HL-60 (cell line): ENCODE measurements around the gene ETAA1.

Experiments used
- DNase-seq, 2 experiments: peaks; one replicate each; pipeline ENCODE4 v3.0.0-alpha.2; 2010 to 2020; ENCODE audit warnings: low read depth in 1 of 2, low spot score in 1 of 2
- H3K27ac ChIP-seq: fragments of 250-450 bp; sonication (Bioruptor Pico); replicated peaks from 2 replicates; pipeline ENCODE4 v1.5.1; 2020; ENCODE audit warnings: mild to moderate bottlenecking, moderate library complexity
- H3K27me3 ChIP-seq: fragments of 250-450 bp; sonication (Bioruptor Pico); 2 replicates; pipeline ENCODE4 v1.5.1; 2021; ENCODE audit warnings: mild to moderate bottlenecking, moderate library complexity; ENCODE audit not compliant: insufficient read depth, poor library complexity, severe bottlenecking
- H3K4me3 ChIP-seq: replicated peaks from 2 replicates; pipeline ENCODE4 v1.5.1; 2011; ENCODE audit warnings: mild to moderate bottlenecking, control low read depth, low read length; ENCODE audit not compliant: insufficient read depth
- GABPA ChIP-seq: IDR thresholded peaks from 2 replicates; pipeline ENCODE4 v1.6.1; 2012; ENCODE audit warnings: low read depth
- POLR2AphosphoS5 ChIP-seq: IDR thresholded peaks from 2 replicates; pipeline ENCODE4 v1.6.1; 2012; ENCODE audit warnings: low read depth
- REST ChIP-seq: IDR thresholded peaks from 2 replicates; pipeline ENCODE4 v1.6.1; 2012; ENCODE audit warnings: low read depth; ENCODE audit not compliant: insufficient replicate concordance
- SPI1 ChIP-seq: IDR thresholded peaks from 2 replicates; pipeline ENCODE4 v1.6.1; 2012; ENCODE audit warnings: low read depth, mild to moderate bottlenecking, borderline replicate concordance
- TF ChIP-seq, protein P1 (sequence below): IDR thresholded peaks from one replicate; pipeline ENCODE4 v1.5.1; 2011; ENCODE audit warnings: low read length, control low read depth, inconsistent platforms; ENCODE audit not compliant: insufficient read depth

ETAA1 gene

DNA sequence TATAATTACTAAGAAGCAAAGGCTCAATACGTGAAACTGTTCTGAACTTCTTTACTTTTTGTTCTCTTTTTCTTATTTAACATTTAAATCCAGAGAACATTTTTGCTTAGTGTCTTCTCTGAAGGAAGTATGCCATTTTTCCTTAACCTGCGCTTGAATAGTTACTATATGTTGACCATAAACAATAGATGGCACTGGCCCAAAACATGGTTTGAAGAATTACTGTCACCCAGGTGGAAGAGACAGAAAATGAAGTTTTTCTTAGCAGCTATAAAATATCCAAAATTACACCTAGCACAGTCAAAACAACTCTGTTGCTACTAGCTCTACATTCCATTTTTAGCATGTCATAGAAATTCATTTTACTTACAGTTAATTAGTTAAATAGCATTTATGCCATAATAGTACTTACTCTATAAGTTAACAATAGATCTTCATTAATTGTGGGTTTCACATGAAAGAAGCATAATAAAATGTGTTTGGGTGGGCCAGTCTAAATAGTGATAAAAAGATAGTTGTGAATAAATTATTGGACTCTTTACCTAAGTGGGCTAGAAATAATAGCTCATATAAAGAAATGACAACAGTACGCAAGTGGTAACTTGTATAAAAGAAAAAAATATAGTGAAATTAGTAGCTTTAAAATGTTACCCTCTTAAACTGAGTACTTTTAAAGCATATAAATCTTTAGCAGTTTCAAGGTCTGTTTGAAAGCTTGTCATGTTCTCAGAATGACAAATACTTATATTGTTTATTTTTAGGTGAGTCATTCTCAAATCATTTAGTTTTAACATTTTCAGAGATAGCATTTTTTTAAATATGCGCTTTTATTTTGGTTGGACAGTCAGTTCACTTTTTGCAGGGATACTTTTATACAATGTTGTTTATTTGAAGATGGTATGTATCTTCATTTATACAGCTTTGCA, 3.7 kb downstream of the ETAA1 start:
- TF ChIP-seq REST (no peak), SPI1 (no peak), POLR2AphosphoS5 (no peak), GABPA (no peak)
- TF ChIP-seq, protein P1, sequence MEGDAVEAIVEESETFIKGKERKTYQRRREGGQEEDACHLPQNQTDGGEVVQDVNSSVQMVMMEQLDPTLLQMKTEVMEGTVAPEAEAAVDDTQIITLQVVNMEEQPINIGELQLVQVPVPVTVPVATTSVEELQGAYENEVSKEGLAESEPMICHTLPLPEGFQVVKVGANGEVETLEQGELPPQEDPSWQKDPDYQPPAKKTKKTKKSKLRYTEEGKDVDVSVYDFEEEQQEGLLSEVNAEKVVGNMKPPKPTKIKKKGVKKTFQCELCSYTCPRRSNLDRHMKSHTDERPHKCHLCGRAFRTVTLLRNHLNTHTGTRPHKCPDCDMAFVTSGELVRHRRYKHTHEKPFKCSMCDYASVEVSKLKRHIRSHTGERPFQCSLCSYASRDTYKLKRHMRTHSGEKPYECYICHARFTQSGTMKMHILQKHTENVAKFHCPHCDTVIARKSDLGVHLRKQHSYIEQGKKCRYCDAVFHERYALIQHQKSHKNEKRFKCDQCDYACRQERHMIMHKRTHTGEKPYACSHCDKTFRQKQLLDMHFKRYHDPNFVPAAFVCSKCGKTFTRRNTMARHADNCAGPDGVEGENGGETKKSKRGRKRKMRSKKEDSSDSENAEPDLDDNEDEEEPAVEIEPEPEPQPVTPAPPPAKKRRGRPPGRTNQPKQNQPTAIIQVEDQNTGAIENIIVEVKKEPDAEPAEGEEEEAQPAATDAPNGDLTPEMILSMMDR, result no peak
- no peak overlapping the region for H3K27ac ChIP-seq
- no peak for DNase-seq

DNA sequence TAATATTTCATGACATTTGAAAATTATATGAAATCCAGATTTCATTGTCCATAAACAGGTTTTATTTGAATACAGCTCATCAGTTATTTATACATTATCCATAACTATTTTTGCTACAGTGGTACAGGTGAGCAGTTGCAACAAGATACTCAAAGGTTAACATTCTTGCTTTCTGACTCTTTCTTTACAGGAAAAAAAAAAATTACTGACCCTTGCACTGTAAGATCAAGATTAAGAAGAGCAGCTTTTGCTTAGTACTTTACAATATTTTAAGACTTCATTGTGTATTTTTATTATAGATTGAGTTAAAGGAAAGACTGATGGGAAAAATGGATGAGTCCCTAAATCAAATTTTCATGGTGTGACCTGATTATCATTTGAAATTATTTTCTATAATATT, 11.2 kb downstream of the ETAA1 start:
- no peak for DNase-seq
- H3K27ac ChIP-seq, result no peak overlapping the region
- TF ChIP-seq GABPA, result no peak
- no peak for TF ChIP-seq POLR2AphosphoS5
- TF ChIP-seq SPI1, result no peak
- TF ChIP-seq, protein P1, result no peak
- TF ChIP-seq REST, result no peak
- H3K27me3 ChIP-seq, result no peaks in the 10 kb centered on the region
- no peak overlapping the region for H3K4me3 ChIP-seq

More for the DNA sequence above, 3.7 kb downstream of the ETAA1 start:
- H3K4me3 ChIP-seq, result no peak overlapping the region
- no peaks in the 10 kb centered on the region for H3K27me3 ChIP-seq

DNA sequence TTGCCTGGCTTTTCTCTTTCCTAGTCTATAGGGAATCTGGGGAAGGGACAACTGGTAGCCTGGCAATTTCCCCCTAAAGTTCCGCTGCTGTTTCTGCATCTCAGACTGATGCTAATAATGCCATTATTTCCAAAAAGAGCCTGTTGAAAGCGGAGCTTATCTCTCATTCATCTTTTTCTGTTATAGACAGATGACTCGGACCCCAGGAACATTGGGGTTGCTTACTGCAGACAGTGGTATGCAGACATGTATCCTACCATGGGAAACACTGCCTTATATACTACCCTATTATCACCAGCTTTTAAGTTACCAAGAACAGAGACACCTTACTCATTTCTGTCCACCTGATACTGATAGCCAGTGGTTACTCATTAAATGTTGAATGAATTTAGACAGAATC, 15.3 kb downstream of the ETAA1 start:
- Histone ChIP-seq H3K27me3 (no peaks in the 10 kb centered on the region), H3K27ac (no peak overlapping the region), H3K4me3 (no peak overlapping the region)
- no peak for DNase-seq
- TF ChIP-seq POLR2AphosphoS5, result no peak
- TF ChIP-seq, protein P1, result no peak
